HG02798 (cell line): ENCODE measurements around the gene BCR.

ENCODE experiments used
- ATAC-seq: cut with Tn5 transposase; IDR thresholded peaks from one replicate; pipeline ENCODE4 v1.9.1; 2021; ENCODE audit warnings: mild to moderate bottlenecking; ENCODE audit not compliant: unreplicated experiment, poor library complexity

Gene BCR

DNA sequence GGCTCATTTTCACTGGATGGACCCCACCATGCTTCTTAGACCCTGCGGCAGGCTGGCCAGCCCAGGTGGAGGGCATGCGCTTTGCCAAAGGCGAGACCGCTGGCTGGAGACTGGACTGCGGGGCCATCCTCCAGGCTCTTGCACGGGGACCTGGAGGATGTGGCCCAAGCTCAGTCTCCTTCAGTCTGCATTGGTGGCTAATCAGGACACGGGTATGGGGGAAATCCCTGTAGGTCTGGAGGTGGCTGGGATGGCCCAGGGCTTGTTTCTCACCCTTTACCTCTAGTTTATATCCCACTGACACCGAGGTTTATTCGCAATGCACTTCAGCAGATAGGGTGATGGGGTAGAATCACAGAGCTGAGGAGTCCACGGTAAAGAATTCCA, 45.0 kb downstream of the BCR start:
- ATAC-seq: no peak

DNA sequence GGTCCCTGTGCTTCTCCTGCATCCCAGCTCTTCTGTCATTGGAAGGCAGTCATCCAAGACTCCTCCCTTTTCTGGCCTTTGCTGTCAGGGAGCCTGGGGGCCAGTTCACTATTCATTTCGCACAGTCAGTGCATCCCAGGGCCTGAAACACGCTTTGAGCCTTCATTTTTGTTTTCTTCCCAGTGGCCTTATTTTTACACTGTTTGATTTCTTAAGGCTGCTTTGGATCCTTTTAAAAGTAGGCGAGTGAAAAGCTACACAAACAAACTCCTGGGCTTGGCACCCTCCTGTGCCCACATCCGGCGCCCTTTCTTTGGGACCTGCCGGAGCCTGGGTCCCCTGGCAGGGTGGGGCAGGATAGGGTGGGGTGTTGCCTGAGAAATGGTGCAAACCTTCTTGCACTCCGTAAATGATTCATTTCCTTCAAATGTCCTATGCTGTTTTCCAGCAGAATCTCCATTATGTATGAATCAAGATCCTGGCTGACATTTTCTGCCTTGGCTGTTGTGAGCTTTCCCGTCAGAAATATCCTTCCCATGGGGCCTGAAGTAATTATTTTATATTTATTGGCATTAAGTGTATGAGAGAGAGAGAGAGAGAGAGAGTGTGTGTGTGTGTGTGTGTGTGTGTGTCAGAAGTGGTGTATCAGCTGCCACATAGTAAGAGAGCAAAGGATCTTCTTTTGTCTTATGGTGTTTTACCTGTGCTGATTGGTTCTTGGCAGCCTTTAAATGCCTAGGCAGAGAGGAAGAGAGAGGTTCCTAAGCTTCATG, 45.6 kb downstream of the BCR start:
- ATAC-seq: no peak

DNA sequence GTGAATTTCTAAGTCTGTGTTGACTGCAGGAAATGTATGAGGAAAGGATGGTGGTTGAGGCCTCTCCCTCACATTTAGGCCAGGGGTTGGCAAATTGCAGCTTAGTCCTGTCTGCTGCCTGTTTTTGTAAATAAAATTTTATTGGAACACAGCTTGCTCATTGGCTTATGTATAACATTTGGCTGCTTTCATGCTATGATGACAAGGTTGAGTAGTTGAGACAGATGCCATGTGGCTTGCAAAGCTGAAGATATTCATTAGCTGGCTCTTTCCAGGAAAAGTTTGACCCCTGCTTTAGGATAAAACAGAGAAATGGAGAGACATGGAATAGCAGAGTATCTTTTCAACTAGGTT, 46.2 kb downstream of the BCR start:
- ATAC-seq: no peak

DNA sequence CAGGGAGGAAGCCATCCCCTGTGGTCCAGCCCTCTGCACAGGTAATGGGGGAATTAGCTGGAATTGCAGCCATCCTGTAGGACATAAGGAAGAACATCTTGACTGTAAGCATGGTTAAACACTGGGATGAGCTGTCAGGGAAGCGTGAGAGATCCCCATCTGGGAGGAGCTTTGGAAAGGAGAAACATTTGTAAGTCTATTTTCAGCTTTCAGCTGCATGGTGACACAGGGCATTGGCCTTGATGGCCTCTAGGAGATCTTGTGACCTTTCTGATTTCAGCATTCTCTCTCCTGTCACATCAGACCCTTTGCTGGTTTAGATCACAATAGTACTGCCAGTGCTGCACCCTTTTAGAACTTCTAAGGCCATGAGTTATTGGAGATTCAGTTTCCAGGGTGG, 47.1 kb downstream of the BCR start:
- ATAC-seq: no peak

DNA sequence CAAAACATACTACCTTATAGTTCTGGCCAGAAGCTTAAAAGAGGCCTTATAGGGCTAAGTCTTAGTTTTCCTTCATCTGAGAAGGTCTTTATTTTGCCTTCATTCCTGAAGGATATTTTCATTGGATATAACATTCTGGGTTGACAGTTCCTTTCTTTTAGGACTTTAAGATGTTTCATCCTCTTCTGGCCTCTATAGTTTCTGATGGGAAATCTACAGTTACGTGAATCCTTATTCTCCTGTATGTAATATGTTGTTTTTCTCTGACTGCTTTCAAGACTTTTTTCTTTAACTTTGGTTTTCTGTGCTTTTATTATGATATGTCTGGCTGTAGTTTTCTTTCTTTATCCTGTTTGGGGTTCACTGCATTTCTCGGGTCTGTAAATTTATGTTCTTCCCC, 48.2 kb downstream of the BCR start:
- ATAC-seq: no peak

DNA sequence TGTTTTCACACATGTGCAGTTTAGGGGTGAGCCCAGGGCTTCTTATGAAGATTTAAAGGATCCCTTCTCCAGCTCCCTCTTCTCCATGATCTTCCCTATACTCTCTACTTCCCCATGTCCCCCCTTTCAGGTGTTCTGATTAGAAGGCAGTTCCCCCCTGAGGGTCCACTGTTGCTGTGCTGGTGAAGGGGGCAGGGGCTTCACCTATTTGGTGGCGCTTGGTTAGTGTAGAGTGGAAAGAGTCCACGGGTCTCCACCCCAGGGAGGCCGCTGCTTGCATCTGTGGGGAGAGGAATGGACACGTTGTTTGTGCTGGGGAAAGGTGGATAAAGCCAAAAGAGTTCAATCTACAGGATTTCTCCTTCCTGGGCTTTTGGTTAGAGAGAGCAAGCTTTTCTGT, 49.3 kb downstream of the BCR start:
- no peak for ATAC-seq

DNA sequence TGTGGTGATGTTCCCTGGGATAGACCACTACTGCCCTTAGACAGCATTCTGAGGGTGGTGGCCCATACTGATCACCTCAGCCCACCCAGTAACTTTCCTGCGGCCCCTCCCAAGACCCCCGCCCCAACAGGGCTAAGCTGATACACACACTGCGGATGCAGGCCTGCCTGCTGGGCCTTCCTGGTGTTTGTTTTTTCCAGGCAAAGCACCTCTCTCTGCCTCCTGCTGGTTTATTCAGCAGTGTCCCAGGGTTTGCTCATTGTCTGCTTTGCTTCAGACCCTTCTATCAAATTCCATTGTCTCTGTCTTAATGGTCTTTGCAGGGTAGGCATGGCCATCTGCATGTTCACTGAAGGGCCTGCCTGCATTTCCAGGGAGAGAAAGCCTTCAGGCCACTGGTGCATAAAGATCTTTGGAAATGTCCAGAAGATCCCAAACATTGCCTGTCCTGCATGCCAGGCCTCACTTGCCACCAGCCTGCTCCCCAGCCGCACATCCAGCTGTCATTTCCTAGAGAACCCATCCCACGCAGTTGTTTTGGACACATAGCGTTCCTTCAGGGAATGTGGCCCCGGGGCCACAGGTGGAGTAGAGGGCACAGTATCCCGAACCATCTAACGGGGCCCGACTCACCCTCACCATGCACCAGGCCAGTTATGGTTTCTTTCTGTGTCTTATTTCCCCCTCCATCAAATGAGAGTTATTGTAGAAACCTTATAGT, 50.2 kb downstream of the BCR start:
- no peak for ATAC-seq

DNA sequence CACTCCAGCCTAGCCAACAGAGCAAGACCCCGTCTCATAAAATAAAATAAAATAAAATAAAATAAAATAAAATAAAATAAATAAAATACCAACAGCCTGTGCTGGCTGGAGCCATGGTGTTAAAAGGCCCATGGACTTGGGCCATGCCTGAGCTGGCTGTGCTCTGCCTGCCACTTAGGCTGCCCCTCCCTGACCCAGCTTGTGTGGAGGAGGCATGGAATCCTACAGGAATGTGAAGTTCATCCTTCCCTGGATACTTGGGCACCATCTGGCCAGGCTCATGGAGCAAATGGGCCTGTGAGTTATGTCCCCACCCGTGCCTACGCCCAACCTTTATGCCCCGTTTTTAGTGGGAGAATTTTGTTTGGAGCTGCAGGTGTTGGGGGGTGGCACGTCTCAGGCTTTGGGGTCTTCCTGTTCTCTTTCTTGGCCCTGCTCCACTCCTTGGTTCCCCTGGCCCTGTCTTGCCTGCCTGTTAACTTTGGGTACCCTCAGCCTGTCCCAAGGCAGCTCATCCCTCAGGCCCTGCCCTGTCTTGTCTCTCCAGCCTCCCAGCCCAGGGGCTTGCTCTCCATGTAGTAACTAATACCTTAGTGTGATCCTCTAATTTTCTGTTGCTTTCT, 51.3 kb downstream of the BCR start:
- ATAC-seq: no peak

DNA sequence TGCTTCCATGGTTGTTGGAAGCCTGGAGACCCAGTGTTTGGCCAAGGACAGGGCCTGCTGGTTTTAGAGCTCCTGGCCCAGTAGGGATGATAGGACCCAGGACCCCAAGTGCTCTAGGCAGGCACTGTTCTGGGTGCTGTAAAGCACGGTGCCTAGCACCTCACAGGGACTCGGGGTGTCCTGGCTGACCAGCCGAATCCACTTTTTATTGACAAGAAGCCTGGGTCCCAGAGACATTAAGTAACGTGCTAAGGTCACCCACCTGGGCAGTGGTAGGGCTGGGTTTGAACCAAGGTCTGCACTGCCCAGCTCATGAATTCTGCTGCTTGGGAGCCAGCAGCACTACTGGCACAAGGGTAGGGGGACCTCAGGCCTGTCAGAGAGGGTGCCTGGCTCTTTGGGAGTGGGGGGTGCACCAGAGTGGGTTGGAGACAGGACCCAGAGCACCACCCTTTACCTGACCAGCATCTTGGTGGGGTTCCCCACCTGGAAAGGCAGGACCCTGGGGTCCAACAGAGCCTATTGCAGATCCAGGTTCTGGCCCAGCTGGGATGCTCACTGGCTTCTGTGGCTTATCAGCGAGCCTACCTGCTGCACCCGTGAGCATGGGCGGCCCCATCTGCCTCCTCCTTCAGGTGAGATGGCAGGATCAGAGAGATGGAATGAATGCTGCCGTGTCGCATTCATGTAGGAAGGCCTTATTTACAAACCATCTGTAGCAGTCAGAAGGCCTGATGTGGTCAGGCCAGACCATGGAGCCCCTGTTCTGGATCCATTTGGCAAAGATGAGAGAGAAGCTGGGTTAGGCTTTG, 52.0 kb downstream of the BCR start:
- ATAC-seq: no peak

DNA sequence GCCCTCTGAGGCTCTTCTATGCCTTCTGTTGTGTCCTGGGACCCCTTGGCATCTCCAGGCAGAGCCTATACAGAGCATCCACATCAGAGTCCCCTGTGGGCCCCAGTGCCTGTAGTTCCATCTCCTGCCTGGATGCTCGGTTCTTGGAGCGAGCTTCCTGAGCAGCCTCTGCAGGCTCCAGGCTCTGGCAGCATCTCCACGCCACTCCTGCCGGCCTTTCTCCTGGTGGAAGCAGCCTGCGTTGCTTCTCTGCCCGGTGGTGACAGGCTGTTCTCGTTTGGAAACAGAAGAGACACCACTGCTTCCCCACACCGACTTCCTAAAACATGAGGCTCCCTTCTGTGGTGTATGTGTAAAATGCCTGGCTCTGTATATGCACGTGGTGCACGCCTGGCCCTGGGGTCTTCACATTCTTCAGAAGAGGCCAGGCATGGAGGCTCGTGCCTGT, 52.8 kb downstream of the BCR start:
- ATAC-seq: no peak

DNA sequence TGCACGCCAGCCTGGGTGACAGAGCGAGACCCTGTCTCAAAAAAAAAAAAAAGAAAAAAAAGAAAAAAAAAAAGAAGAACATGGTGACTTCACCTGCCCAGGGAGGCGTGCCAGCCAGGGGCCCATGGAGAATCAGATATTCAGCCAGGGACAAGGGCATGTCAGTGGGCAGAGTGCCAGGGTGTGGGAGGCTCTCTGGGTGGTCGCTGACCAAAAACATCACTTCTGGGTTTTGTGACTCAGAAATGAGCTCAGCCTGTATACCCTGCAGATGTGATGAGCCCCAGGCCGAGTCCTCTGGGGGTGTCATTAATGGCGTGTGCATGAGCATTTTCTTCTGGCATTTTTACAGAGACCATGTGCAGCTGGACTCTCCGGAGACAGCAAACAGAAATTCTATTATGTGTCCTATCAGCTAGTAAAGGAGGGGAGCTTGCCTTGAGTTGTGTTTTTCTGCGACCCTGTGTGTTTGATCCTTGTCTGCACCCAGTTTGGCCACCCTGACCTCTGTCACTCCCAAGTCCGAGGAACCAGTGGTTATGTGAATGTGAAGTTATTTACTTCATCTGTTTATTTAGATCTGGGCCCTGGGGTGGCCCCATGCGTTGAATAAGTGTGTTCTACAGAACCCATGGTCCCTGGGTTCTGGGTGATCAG, 53.6 kb downstream of the BCR start:
- ATAC-seq: no peak

DNA sequence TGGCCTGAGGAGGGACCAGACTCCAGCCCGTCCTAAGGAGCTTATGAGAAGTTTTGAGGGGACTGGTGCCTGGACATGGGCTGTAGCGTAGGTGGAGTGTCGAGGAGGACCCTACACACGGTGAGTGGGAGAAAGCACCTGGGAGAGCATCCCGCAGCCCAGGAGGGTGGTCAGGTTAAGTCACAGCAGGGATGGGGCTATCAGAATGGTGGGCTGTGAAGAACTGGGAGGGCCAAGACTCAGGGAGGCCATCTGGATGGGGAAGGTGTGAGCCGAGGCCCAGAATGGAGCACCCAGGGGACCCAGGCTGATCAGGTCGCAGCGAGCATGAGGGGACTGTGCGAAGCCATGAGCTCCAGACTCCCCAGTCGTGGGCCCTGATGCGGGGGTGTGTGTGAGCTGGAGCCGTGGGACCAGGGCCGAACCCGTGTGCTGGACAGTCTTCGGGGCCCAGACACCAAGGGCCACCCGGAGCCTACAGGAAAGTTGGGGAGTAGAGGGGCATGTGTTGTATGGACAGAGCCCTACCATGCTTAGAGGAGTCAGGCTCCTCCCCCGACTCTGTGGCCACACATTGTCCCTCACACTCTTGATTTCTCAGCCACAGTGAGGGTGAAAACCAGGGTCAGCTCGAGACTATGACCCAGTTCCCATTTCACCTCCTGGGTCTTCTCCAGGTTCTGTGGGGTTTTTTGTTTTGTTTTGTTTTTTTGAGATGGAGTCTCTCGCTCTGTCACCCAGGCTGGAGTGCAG, 54.3 kb downstream of the BCR start:
- ATAC-seq: no peak

DNA sequence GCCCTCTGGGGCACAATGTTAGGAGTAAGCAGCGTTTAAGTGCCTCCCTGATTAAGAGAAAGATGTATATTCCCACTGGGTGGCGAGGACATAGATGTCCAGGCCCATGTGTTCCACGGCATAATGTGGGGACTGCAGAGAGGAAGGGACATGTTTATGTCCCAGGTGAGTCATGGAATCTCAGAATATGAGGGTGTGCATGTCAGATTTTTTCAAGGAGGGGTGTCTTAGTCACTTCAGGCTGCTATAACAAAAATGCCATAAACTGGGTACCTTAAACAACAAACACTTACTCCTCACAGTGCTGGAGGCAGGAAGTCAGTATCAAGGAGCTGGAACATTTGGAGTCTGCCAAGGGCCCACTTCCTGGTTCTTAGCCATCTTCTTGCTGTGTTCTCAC, 55.1 kb downstream of the BCR start:
- no peak for ATAC-seq

DNA sequence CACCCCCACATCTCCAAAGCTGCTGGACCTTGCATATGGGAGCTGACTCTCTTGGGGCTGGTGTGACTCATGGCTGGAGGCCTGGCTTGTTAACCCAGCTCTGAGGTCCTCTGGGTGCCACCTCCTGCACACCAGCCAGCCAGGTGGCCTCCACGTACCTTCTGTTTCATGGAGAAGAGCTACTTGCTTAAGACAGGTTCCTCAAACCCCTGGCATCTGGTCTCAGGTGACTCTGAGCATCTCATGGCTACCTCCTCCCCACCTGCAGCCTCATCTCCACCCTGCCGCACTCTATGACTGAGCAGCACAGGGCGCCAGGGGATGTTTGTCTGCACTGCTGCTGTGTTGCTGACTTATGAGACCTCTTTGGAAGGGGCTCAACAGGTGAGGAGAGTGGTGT, 55.7 kb downstream of the BCR start:
- ATAC-seq: no peak

DNA sequence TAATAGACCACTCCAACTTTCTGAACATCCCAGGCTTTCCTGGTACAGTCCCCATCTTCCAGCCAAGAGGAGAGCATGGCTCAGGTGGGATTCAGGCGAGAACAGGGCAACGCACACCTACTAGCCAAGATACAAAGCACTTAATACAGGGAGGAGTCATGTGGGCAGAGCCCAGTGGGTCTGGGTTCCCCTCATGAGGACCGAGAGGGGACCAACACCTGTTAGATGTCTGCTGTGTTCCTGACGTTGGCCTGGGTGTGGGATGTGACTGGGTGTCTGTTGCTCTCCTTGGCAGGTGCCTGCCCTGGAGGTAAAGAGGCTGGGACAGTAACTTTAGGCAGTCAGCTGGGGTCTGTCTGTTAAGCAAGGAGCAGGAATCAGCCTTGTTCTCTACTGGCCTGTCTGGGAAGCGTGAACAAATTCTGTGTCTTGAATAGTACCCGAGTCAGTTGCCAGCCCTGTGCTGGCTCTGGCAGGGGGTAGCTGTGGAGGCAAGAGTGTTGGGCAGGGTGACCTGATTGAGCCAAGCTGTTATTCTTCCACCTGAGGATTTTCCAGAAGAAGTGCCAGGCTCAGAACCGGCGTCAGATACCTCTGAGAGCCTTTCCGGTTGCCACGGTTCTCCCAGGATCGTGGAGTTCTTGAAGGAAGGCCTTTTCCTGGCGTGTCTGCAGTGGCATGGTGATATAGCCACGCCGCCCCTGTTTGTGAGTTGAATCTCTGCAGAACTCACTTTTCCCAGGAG, 56.3 kb downstream of the BCR start:
- no peak for ATAC-seq

DNA sequence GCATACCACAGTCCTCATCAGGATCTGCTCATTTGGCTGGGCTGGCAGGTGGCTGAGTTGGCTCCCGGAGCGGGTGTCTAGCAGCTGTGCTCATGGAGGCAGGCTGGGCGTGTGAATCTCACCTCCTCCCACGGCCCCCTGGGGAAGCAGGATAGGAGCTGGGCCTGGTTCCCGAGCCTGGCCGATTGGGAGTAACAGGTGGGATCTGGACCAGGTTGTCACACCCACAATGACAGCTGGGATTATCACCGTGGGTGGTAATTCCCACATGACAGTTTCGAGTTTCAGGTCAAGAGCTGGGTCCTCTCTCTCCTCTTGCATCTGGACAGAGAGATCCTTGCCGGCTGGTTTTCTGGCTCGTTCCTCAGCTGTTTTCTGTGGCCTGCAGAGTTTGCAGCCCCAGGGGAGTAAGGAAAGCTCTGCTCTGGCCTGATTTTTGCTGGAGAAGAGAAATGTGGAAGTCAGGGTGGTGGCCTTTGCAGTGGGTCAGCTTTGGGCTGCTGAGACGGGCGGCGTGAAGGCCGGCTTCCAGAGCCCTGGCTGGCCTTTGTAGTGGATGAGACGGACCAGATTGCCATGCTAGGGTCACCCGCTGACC, 57.0 kb downstream of the BCR start:
- ATAC-seq: no peak

DNA sequence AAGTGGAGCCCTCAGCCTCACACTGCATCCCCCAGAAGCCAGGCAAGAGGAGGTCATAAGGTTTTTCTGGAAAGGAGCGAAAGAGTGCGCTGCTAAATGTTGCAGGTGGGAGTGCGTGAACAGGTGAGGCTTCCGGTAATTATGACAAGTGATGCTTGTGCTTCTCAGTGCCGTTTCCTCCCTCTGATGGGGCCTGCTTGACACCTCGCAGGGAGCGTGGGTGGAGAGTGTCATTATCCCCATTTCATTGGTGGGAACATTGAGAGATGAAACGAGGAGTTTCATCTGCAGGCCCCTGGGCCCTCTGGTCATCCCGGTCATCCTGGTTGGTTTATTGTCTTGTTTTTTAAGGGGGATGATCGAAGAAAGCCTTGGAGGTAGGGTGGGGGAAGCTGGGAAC, 57.5 kb downstream of the BCR start:
- ATAC-seq: no peak

DNA sequence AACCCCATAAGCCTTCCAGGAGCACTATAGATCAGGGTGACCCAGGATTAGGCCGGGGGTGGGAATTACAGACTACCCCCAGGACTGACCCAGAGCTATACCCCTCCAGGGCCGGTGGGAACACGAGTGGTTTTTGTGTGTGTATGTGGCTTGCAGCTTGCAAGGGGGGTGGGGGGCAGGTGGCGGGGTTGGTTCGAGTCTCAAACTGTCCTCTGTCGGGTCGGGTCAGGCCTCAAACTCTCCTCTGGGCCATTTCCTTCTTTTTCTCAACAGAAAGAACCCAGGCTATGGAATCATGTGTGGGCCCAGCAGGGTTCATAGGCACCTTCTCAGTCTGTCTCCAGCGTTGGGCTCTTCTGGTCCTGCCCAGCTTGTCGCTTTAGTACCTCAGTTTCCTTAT, 58.4 kb downstream of the BCR start:
- ATAC-seq: no peak

DNA sequence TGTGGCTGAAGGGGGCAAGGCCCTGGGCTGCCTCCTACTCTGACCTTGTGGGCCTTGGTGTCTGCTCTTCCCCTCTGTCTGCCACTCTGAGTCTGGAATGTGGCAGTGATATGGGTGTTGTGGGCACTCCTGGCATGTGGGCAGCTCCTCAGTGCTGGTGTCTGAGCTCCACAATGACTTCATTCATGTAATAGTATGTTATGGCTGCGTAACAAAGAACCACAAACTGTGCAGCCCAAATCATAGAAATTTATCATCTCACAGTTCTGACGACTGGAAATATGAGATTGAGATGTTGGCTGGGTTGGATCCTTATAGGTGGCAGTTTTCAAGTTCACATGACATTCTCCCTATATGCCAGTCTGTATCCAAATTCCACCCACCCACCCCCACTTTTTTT, 59.1 kb downstream of the BCR start:
- ATAC-seq: no peak
